ENCODE measurements around the gene STON1.
"Not testable (repeated sequence)": the region's sequence is repeated elsewhere in the genome, so short reads cannot be mapped to it uniquely, and the experiment has no call there.

The STON1 gene

DNA sequence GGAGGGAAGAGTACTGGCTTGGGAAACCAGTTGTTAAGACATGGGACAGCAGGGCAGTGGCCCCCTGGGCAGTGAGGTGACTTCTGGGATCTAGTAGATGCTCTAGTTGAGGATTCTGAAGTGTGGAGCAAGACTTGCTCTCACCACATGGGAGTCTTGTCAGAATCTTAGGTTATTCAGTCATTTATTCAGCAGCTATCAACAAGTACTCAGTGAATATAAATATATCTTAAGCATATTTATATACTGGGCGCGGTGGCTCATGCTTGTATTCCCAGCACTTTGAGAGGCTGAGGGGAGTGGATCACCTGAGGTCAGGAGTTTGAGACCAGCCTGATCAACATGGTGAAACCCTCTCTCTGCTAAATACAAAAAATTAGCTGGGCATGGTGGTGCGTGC lies 20.0 kb downstream of the STON1 start:
- H3K4ac ChIP-seq (ENCODE audit: low read length): no peak overlapping the region
- H3K4me3 ChIP-seq (ENCODE audit: low read length in 2 of 2): no peak overlapping the region
- no CpG with 5 or more reads among the region's 3 CpGs for WGBS, 2 donors (ENCODE audit: extremely low coverage in 2 of 2, insufficient read length in 2 of 2, insufficient replicate concordance in 1 of 2)
- no peak overlapping the region for H3K27ac ChIP-seq (replicated peaks; ENCODE audit: low read length)
- no peak overlapping the region for H3K9ac ChIP-seq (ENCODE audit: low read depth, low read length, poor library complexity)
- H3K14ac ChIP-seq (ENCODE audit: low read length): no peak overlapping the region
- peaks cover 4 to 7% of the 10 kb centered on the region in 2 donors for H3K4me1 ChIP-seq (ENCODE audit: control insufficient read depth in 2 of 2, insufficient read depth in 1 of 2, low read depth in 1 of 2, low read length in 2 of 2)
- no peak overlapping the region for H2AK5ac ChIP-seq (ENCODE audit: low read depth, low read length)
- H3K4me2 ChIP-seq (ENCODE audit: insufficient read depth, low read length, poor library complexity, severe bottlenecking): no peak overlapping the region
- no peak overlapping the region for H2AFZ ChIP-seq (ENCODE audit: low read length)
- H2BK12ac ChIP-seq (ENCODE audit: low read length): no peak overlapping the region
- H3K79me1 ChIP-seq (ENCODE audit: low read depth, low read length): peaks cover 5% of the 10 kb centered on the region
- H3K36me3 ChIP-seq (replicated peaks in 1 of 2; ENCODE audit: control insufficient read depth in 2 of 2, insufficient read depth in 2 of 2, low read length in 2 of 2): peaks cover 4 to 11% of the 10 kb centered on the region in 2 donors
- no peak overlapping the region for H3K23ac ChIP-seq (ENCODE audit: low read depth, low read length, poor library complexity)
- no peak overlapping the region for H4K8ac ChIP-seq (ENCODE audit: low read depth, low read length)
- H2BK5ac ChIP-seq (ENCODE audit: low read length): no peak overlapping the region
- H2BK15ac ChIP-seq (ENCODE audit: low read length): no peak overlapping the region
- no peak overlapping the region for H4K91ac ChIP-seq (ENCODE audit: low read depth, low read length, poor library complexity)
- peaks cover 5 to 16% of the 10 kb centered on the region in 2 donors for H3K9me3 ChIP-seq (replicated peaks in 1 of 2; ENCODE audit: control insufficient read depth in 2 of 2, insufficient read depth in 1 of 2, low read depth in 1 of 2, low read length in 2 of 2)
- no peak for DNase-seq (ENCODE audit: low spot score)
- H2BK120ac ChIP-seq (ENCODE audit: low read depth, low read length): no peak overlapping the region
- no peak overlapping the region for H3K18ac ChIP-seq (ENCODE audit: low read length)
- H3K27me3 ChIP-seq (ENCODE audit: control insufficient read depth in 3 of 3, insufficient read depth in 3 of 3, low read depth in 1 of 3, low read length in 3 of 3): no peaks in the 10 kb centered on the region

DNA sequence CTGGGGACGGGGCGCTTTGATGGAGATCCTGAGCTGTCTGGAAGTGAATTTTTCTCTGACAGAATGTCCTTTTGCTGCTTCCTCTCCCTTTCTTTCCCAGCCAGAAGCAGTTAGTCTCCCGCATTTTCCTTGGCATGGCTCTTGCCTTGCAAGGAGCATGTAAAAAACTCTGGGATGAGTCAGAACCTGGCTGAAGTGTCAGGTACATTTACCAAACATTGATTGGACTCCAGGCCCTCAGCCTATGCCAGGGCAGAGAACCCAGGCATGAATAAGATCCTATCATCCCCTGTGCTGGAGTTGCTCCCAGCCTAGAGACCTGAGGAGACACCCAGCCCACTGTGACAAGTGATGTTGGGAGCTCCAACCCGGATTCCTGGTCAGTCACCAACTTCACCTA lies 21.6 kb downstream of the STON1 start:
- no peak for DNase-seq (ENCODE audit: low spot score)
- H2AK5ac ChIP-seq (ENCODE audit: low read depth, low read length): no peak overlapping the region
- no peak overlapping the region for H3K18ac ChIP-seq (ENCODE audit: low read length)
- no peak overlapping the region for H2BK15ac ChIP-seq (ENCODE audit: low read length)
- no peak overlapping the region for H3K9ac ChIP-seq (ENCODE audit: low read depth, low read length, poor library complexity)
- H3K14ac ChIP-seq (ENCODE audit: low read length): no peak overlapping the region
- H4K91ac ChIP-seq (ENCODE audit: low read depth, low read length, poor library complexity): no peak overlapping the region
- H3K4ac ChIP-seq (ENCODE audit: low read length): no peak overlapping the region
- H3K36me3 ChIP-seq (replicated peaks in 1 of 2; ENCODE audit: control insufficient read depth in 2 of 2, insufficient read depth in 2 of 2, low read length in 2 of 2): peaks cover 2 to 11% of the 10 kb centered on the region in 2 donors
- H2AFZ ChIP-seq (ENCODE audit: low read length): no peak overlapping the region
- H3K9me3 ChIP-seq (replicated peaks in 1 of 2; ENCODE audit: control insufficient read depth in 2 of 2, insufficient read depth in 1 of 2, low read depth in 1 of 2, low read length in 2 of 2): peaks cover 5 to 16% of the 10 kb centered on the region in 2 donors
- no peak overlapping the region for H2BK12ac ChIP-seq (ENCODE audit: low read length)
- H2BK5ac ChIP-seq (ENCODE audit: low read length): no peak overlapping the region
- no peak overlapping the region for H3K4me2 ChIP-seq (ENCODE audit: insufficient read depth, low read length, poor library complexity, severe bottlenecking)
- no peak overlapping the region for H2BK120ac ChIP-seq (ENCODE audit: low read depth, low read length)
- no peaks in the 10 kb centered on the region for H3K27me3 ChIP-seq (ENCODE audit: control insufficient read depth in 3 of 3, insufficient read depth in 3 of 3, low read depth in 1 of 3, low read length in 3 of 3)
- no peak overlapping the region for H4K8ac ChIP-seq (ENCODE audit: low read depth, low read length)
- H3K23ac ChIP-seq (ENCODE audit: low read depth, low read length, poor library complexity): no peak overlapping the region
- H3K79me1 ChIP-seq (ENCODE audit: low read depth, low read length): peaks cover 5% of the 10 kb centered on the region
- peaks cover 4% of the 10 kb centered on the region in 2 donors for H3K4me1 ChIP-seq (ENCODE audit: control insufficient read depth in 2 of 2, insufficient read depth in 1 of 2, low read depth in 1 of 2, low read length in 2 of 2)
- H3K27ac ChIP-seq (replicated peaks; ENCODE audit: low read length): no peak overlapping the region
- WGBS, 2 donors (ENCODE audit: extremely low coverage in 2 of 2, insufficient read length in 2 of 2, insufficient replicate concordance in 1 of 2): no CpG with 5 or more reads among the region's 4 CpGs
- H3K4me3 ChIP-seq (ENCODE audit: low read length in 2 of 2): no peak overlapping the region

DNA sequence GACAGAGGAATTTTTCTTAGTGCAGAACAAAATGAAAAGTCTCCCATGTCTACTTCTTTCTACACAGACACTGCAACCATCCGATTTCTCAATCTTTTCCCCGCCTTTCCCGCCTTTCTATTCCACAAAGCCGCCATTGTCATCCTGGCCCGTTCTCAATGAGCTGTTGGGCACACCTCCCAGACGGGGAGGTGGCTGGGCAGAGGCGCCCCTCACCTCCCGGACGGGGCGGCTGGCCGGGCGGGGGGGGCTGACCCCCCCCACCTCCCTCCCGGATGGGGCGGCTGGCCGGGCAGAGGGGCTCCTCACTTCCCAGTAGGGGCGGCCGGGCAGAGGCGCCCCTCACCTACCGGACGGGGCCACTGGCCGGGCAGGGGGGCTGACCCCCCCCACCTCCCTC lies 25.1 kb downstream of the STON1 start:
- not testable (repeated sequence) for H3K27ac ChIP-seq (replicated peaks; ENCODE audit: low read length); H3K79me1 ChIP-seq (ENCODE audit: low read depth, low read length); H3K4me1 ChIP-seq (ENCODE audit: control insufficient read depth in 2 of 2, insufficient read depth in 1 of 2, low read depth in 1 of 2, low read length in 2 of 2); H3K9ac ChIP-seq (ENCODE audit: low read depth, low read length, poor library complexity); H2AK5ac ChIP-seq (ENCODE audit: low read depth, low read length); H3K14ac ChIP-seq (ENCODE audit: low read length); H4K8ac ChIP-seq (ENCODE audit: low read depth, low read length); H3K4me2 ChIP-seq (ENCODE audit: insufficient read depth, low read length, poor library complexity, severe bottlenecking); H4K91ac ChIP-seq (ENCODE audit: low read depth, low read length, poor library complexity); H3K4ac ChIP-seq (ENCODE audit: low read length); H3K23ac ChIP-seq (ENCODE audit: low read depth, low read length, poor library complexity); H2BK120ac ChIP-seq (ENCODE audit: low read depth, low read length); H3K36me3 ChIP-seq (replicated peaks in 1 of 2; ENCODE audit: control insufficient read depth in 2 of 2, insufficient read depth in 2 of 2, low read length in 2 of 2); H3K18ac ChIP-seq (ENCODE audit: low read length); H3K4me3 ChIP-seq (ENCODE audit: low read length in 2 of 2); H2BK5ac ChIP-seq (ENCODE audit: low read length); H2AFZ ChIP-seq (ENCODE audit: low read length); H3K27me3 ChIP-seq (ENCODE audit: control insufficient read depth in 3 of 3, insufficient read depth in 3 of 3, low read depth in 1 of 3, low read length in 3 of 3); DNase-seq (ENCODE audit: low spot score); H2BK15ac ChIP-seq (ENCODE audit: low read length); H2BK12ac ChIP-seq (ENCODE audit: low read length)
- WGBS, 2 donors (ENCODE audit: extremely low coverage in 2 of 2, insufficient read length in 2 of 2, insufficient replicate concordance in 1 of 2): no CpG with 5 or more reads among the region's 21 CpGs
- peaks cover 7 to 16% of the 10 kb centered on the region in 2 donors for H3K9me3 ChIP-seq (replicated peaks in 1 of 2; ENCODE audit: control insufficient read depth in 2 of 2, insufficient read depth in 1 of 2, low read depth in 1 of 2, low read length in 2 of 2)

DNA sequence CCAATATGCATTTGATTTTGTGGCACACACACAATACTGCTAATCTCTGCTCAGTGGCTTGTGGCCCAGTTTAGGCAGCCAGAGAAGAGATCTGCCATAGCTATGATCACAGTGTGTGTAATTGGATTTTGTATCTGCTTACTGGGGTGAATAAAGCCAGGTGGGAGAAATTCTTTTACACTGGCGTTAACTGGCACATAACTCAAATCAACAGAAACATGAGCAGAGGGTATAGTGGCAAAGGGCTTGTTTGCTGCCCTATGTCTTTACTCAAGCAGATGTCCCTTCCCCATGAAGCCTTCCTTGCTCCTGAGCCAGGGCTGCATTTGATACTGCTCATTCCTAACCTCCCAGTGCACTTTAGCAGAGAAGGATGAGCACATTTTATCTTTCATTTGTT lies 28.5 kb downstream of the STON1 start:
- no peak overlapping the region for H4K91ac ChIP-seq (ENCODE audit: low read depth, low read length, poor library complexity)
- no peak overlapping the region for H2BK15ac ChIP-seq (ENCODE audit: low read length)
- no peak overlapping the region for H3K23ac ChIP-seq (ENCODE audit: low read depth, low read length, poor library complexity)
- no peaks in the 10 kb centered on the region for H3K79me1 ChIP-seq (ENCODE audit: low read depth, low read length)
- no peak overlapping the region for H3K4me3 ChIP-seq (ENCODE audit: low read length in 2 of 2)
- H3K18ac ChIP-seq (ENCODE audit: low read length): no peak overlapping the region
- no peak overlapping the region for H3K14ac ChIP-seq (ENCODE audit: low read length)
- DNase-seq (ENCODE audit: low spot score): no peak
- H3K9me3 ChIP-seq (replicated peaks in 1 of 2; ENCODE audit: control insufficient read depth in 2 of 2, insufficient read depth in 1 of 2, low read depth in 1 of 2, low read length in 2 of 2): peaks cover 4 to 5% of the 10 kb centered on the region in 2 donors
- H3K27ac ChIP-seq (replicated peaks; ENCODE audit: low read length): no peak overlapping the region
- WGBS, 2 donors (ENCODE audit: extremely low coverage in 2 of 2, insufficient read length in 2 of 2, insufficient replicate concordance in 1 of 2): no CpG with 5 or more reads among the region's 1 CpG
- no peak overlapping the region for H2BK120ac ChIP-seq (ENCODE audit: low read depth, low read length)
- peaks cover 10 to 11% of the 10 kb centered on the region in 2 donors for H3K4me1 ChIP-seq (ENCODE audit: control insufficient read depth in 2 of 2, insufficient read depth in 1 of 2, low read depth in 1 of 2, low read length in 2 of 2)
- no peak overlapping the region for H3K9ac ChIP-seq (ENCODE audit: low read depth, low read length, poor library complexity)
- H2BK12ac ChIP-seq (ENCODE audit: low read length): no peak overlapping the region
- no peak overlapping the region for H4K8ac ChIP-seq (ENCODE audit: low read depth, low read length)
- no peak overlapping the region for H2BK5ac ChIP-seq (ENCODE audit: low read length)
- no peak overlapping the region for H2AFZ ChIP-seq (ENCODE audit: low read length)
- H3K36me3 ChIP-seq (replicated peaks in 1 of 2; ENCODE audit: control insufficient read depth in 2 of 2, insufficient read depth in 2 of 2, low read length in 2 of 2): no peaks in the 10 kb centered on the region
- no peak overlapping the region for H3K4ac ChIP-seq (ENCODE audit: low read length)
- H3K4me2 ChIP-seq (ENCODE audit: insufficient read depth, low read length, poor library complexity, severe bottlenecking): no peak overlapping the region
- H2AK5ac ChIP-seq (ENCODE audit: low read depth, low read length): no peak overlapping the region
- H3K27me3 ChIP-seq (ENCODE audit: control insufficient read depth in 3 of 3, insufficient read depth in 3 of 3, low read depth in 1 of 3, low read length in 3 of 3): no peaks in the 10 kb centered on the region

All from neuronal stem cell (in vitro differentiated cells).